Mesenchymal stem cell (in vitro differentiated cells and primary cell): ENCODE measurements around the gene PLAAT3.

ENCODE experiments used
- DNase-seq: peaks from one replicate; pipeline ENCODE4 v3.0.0-alpha.2; 2013
- H2AFZ ChIP-seq: one replicate; pipeline ENCODE4 v1.6.1; 2013; ENCODE audit warnings: low read depth, mild to moderate bottlenecking, control low read depth, inconsistent platforms, low read length, moderate library complexity
- H2AK5ac ChIP-seq: 2 replicates; pipeline ENCODE4 v1.6.1; 2013; ENCODE audit warnings: low read length, moderate library complexity, mild to moderate bottlenecking, inconsistent platforms; ENCODE audit not compliant: severe bottlenecking
- H2BK120ac ChIP-seq: one replicate; pipeline ENCODE4 v1.6.1; 2013; ENCODE audit warnings: low read depth, mild to moderate bottlenecking, inconsistent platforms, low read length, moderate library complexity
- H2BK12ac ChIP-seq, 2 experiments: one replicate each; pipeline ENCODE4 v1.6.1; 2013; ENCODE audit warnings: inconsistent platforms in 2 of 2, low read length in 2 of 2, mild to moderate bottlenecking in 2 of 2, moderate library complexity in 2 of 2, control low read depth in 1 of 2
- H2BK15ac ChIP-seq: one replicate; pipeline ENCODE4 v1.6.1; 2013; ENCODE audit warnings: mild to moderate bottlenecking, low read depth, inconsistent platforms; ENCODE audit not compliant: poor library complexity, severe bottlenecking
- H2BK5ac ChIP-seq: 2 replicates; pipeline ENCODE4 v1.6.1; 2013; ENCODE audit warnings: low read depth, mild to moderate bottlenecking, low read length, control low read depth, inconsistent platforms; ENCODE audit not compliant: poor library complexity, severe bottlenecking
- H3K14ac ChIP-seq, 2 experiments: one replicate each; pipeline ENCODE4 v1.6.1; 2013; ENCODE audit warnings: inconsistent platforms in 2 of 2, low read length in 2 of 2, control low read depth in 1 of 2, mild to moderate bottlenecking in 1 of 2, moderate library complexity in 1 of 2
- H3K18ac ChIP-seq, 2 experiments: one replicate each; pipeline ENCODE4 v1.6.1; 2013; ENCODE audit warnings: inconsistent platforms in 2 of 2, low read length in 2 of 2, control low read depth in 1 of 2, low read depth in 1 of 2, mild to moderate bottlenecking in 1 of 2
- H3K23ac ChIP-seq, 2 experiments: one replicate each; pipeline ENCODE4 v1.6.1; 2013; ENCODE audit warnings: inconsistent platforms in 2 of 2, low read length in 2 of 2, mild to moderate bottlenecking in 2 of 2, moderate library complexity in 2 of 2, control low read depth in 1 of 2
- H3K27ac ChIP-seq: 2 replicates; pipeline ENCODE4 v1.5.1; 2013; ENCODE audit warnings: mild to moderate bottlenecking, moderate library complexity, low read length, control low read depth, inconsistent platforms; ENCODE audit not compliant: poor library complexity, severe bottlenecking
- H3K27me3 ChIP-seq, 2 experiments: 2 replicates each; pipeline versions ENCODE4 v1.6.1 to v1.7.0; 2013; ENCODE audit warnings: low read length in 2 of 2, mild to moderate bottlenecking in 2 of 2, moderate library complexity in 2 of 2, control low read depth in 1 of 2, inconsistent platforms in 1 of 2; ENCODE audit not compliant: control insufficient read depth in 1 of 2, insufficient read depth in 1 of 2
- H3K36me3 ChIP-seq, 2 experiments: 2 replicates each; pipeline versions ENCODE4 v1.6.1 to v1.7.0; 2013; ENCODE audit warnings: low read length in 2 of 2, control low read depth in 1 of 2, inconsistent platforms in 1 of 2, low read depth in 1 of 2, mild to moderate bottlenecking in 1 of 2; ENCODE audit not compliant: insufficient read depth in 2 of 2, control insufficient read depth in 1 of 2
- H3K4ac ChIP-seq, 2 experiments: one replicate each; pipeline ENCODE4 v1.6.1; 2013; ENCODE audit warnings: inconsistent platforms in 2 of 2, low read length in 2 of 2, mild to moderate bottlenecking in 2 of 2, moderate library complexity in 2 of 2, control low read depth in 1 of 2, low read depth in 1 of 2
- H3K4me1 ChIP-seq: 2 replicates; pipeline ENCODE4 v1.6.1; 2013; ENCODE audit warnings: low read depth, low read length, control low read depth; ENCODE audit not compliant: control insufficient read depth, insufficient read depth
- H3K4me2 ChIP-seq: 2 replicates; pipeline ENCODE4 v1.6.1; 2013; ENCODE audit warnings: low read length, mild to moderate bottlenecking, inconsistent platforms; ENCODE audit not compliant: poor library complexity, severe bottlenecking
- H3K4me3 ChIP-seq, 2 experiments: 2 replicates each; pipeline versions ENCODE4 v1.5.1 to v1.7.0; 2013; ENCODE audit warnings: low read length in 2 of 2, mild to moderate bottlenecking in 2 of 2, control low read depth in 1 of 2, low read depth in 1 of 2; ENCODE audit not compliant: insufficient read depth in 1 of 2
- H3K79me1 ChIP-seq: replicated peaks from 2 replicates; pipeline ENCODE4 v1.6.1; 2013; ENCODE audit warnings: mild to moderate bottlenecking, control low read depth, low read length, inconsistent platforms; ENCODE audit not compliant: poor library complexity, severe bottlenecking
- H3K9ac ChIP-seq: 2 replicates; pipeline ENCODE4 v1.7.0; 2013; ENCODE audit warnings: mild to moderate bottlenecking, low read length, moderate library complexity
- H3K9me3 ChIP-seq: 2 replicates; pipeline ENCODE4 v1.7.0; 2013; ENCODE audit warnings: mild to moderate bottlenecking, low read length; ENCODE audit not compliant: control insufficient read depth
- H4K8ac ChIP-seq: one replicate; pipeline ENCODE4 v1.6.1; 2013; ENCODE audit warnings: inconsistent platforms, mild to moderate bottlenecking, low read length, moderate library complexity
- H4K91ac ChIP-seq: one replicate; pipeline ENCODE4 v1.6.1; 2013; ENCODE audit warnings: mild to moderate bottlenecking, low read length, inconsistent platforms
- WGBS: methylation state at CpG from one replicate; pipeline ENCODE4 v1.1.7; 2013; ENCODE audit warnings: mixed read lengths; 5-methylcytosine and 5-hydroxymethylcytosine counted together

PLAAT3 gene

DNA sequence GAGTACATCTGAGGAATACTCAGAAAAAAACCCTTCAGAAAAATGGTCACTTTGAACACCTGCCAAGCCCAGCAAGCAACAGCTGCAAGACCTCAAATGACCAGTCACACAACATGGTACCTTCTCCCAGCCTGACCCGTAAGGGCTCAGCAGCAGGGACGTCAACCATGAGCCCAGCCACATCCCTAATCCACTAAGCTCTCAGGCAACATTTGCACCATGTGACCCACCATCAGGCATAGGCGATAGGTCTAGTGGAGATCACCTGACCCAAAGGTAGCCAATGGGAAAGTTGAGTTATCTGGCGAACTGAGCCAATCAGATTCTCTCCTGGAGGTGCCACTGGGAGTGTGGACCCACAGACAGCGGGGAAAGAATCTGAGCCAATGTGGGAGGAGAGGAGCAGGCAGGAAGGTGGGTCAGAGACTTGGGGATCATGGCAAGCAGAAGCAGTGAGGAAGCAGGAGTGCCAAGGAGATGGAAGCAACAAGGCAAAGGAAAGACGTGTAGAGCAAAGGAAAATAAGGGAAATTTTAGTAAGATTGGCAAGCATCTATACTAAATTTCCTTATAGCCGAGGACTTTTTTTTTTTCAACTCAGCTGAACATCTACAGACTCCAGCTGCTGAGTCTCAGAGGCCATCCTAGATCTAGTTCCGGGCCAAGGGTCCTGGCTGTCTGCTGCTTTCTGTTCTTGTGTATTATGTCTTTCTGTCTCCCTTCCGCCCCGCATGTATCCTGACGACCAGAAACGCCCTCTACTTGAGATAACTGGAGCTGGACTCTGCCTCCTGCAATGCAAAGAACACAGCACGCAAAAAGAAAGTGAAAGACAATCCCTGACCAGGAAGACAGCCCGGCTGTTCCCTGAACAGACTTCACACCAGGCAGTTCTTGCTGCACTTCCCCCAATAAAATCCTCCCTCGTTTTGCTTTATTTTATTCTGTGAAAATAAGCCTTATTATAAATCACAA is 40.1 kb downstream of the PLAAT3 start:
- Histone ChIP-seq H3K4me2 (no peak overlapping the region), H3K14ac (peak overlapping the region in 1 of 2 experiments; percentile 39), H4K8ac (peak overlapping the region; percentile 74), H3K4me1 (no peaks in the 10 kb centered on the region), H2BK120ac (no peak overlapping the region), H4K91ac (no peak overlapping the region), H3K23ac (no peak overlapping the region), H3K79me1 (peaks cover 16% of the 10 kb centered on the region), H3K27ac (no peak overlapping the region), H2AFZ (no peak overlapping the region), H3K4ac (no peak overlapping the region), H2BK15ac (no peak overlapping the region), H3K18ac (no peak overlapping the region), H2BK5ac (no peak overlapping the region), H2BK12ac (no peak overlapping the region), H3K27me3 (no peaks in the 10 kb centered on the region), H2AK5ac (no peak overlapping the region), H3K9ac (peak overlapping the region; percentile 86), H3K9me3 (no peaks in the 10 kb centered on the region), H3K4me3 (peak overlapping the region in 1 of 2 experiments; percentile 68), H3K36me3 (peaks cover 0 to 20% of the 10 kb centered on the region in 2 experiments)
- 69% methylated on average over 14 of the region's 15 CpGs for WGBS
- peak; percentile 82 for DNase-seq

DNA sequence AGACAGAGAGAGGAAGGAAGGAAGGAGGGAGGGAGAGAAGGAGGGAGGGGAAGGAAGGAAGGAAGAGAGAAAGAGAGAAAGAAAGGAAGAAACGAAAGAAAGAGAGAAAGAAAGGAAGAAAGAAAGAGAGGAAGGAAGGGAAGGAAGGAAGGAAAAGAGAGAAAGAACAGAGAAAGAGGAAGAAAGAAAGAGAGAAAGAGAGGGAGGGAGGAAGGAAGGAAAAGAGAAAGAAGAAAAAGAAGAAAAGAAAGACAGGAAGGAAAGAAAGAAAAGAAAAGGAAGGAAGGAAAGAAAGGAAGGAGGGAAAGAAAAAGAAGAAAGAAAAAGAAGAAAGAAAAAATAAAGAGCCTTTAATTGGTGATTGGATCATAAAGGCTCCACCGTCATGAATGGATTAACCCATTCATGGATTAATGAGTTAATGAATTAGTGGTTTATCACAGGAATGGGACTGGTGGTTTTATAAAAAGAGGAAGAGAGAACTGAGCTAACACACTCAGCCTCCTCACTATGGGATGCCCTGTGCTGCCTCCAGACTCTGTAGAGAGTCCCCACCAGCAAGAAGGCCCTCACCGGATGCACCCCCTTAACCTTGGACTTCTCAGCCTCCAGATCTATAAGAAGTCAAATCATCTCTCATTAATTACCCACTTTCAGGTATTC is 42.1 kb downstream of the PLAAT3 start:
- H3K4me2 ChIP-seq = no peak overlapping the region
- peaks cover 0 to 20% of the 10 kb centered on the region in 2 experiments for H3K36me3 ChIP-seq
- H3K9me3 ChIP-seq = no peaks in the 10 kb centered on the region
- no peak overlapping the region for H2BK120ac ChIP-seq
- no peak overlapping the region for H2AFZ ChIP-seq
- no peak overlapping the region for H2BK12ac ChIP-seq
- H4K8ac ChIP-seq = no peak overlapping the region
- no peak overlapping the region for H3K14ac ChIP-seq
- H3K18ac ChIP-seq = no peak overlapping the region
- DNase-seq = no peak
- no peak overlapping the region for H2BK15ac ChIP-seq
- no peak overlapping the region for H3K23ac ChIP-seq
- no peak overlapping the region for H2AK5ac ChIP-seq
- H3K79me1 ChIP-seq = peaks cover 14% of the 10 kb centered on the region
- H3K4ac ChIP-seq = no peak overlapping the region
- H4K91ac ChIP-seq = no peak overlapping the region
- no peaks in the 10 kb centered on the region for H3K4me1 ChIP-seq
- H3K9ac ChIP-seq = no peak overlapping the region
- H3K27ac ChIP-seq = no peak overlapping the region
- no peaks in the 10 kb centered on the region for H3K27me3 ChIP-seq
- H3K4me3 ChIP-seq = no peak overlapping the region
- H2BK5ac ChIP-seq = no peak overlapping the region
- 84% methylated on average over 3 of the region's 3 CpGs for whole genome bisulfite sequencing

DNA sequence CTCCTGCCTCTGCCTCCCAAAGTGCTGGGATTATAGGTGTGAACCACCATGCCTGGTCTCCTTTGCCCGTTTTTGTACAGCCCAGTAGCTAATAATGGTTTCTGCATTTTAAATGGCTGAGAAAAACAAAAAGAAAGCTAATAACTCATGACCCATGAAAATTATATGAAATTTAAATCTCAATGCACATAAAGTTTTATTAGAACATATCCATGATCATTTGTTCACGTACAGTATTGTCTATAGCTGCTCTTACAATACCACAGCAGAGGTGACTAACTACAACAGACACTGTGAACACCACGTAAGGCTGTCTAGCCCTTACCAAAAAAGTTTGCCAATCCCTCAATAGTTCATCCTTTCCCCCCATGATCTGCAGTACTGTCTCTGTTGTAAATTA is 44.7 kb downstream of the PLAAT3 start:
- no peak overlapping the region for H3K4ac ChIP-seq
- H3K9me3 ChIP-seq = no peaks in the 10 kb centered on the region
- H3K27ac ChIP-seq = no peak overlapping the region
- H2BK12ac ChIP-seq = no peak overlapping the region
- 75% methylated on average over 1 of the region's 3 CpGs for WGBS
- H2BK15ac ChIP-seq = no peak overlapping the region
- H3K36me3 ChIP-seq = peaks cover 0 to 11% of the 10 kb centered on the region in 2 experiments
- H3K9ac ChIP-seq = no peak overlapping the region
- H4K8ac ChIP-seq = no peak overlapping the region
- H3K4me1 ChIP-seq = peaks cover 6% of the 10 kb centered on the region
- H3K18ac ChIP-seq = no peak overlapping the region
- no peak overlapping the region for H2AFZ ChIP-seq
- no peak overlapping the region for H3K4me2 ChIP-seq
- DNase-seq = no peak
- no peak overlapping the region for H3K23ac ChIP-seq
- H2BK5ac ChIP-seq = no peak overlapping the region
- no peaks in the 10 kb centered on the region for H3K27me3 ChIP-seq
- no peak overlapping the region for H2BK120ac ChIP-seq
- no peak overlapping the region for H3K4me3 ChIP-seq
- no peak overlapping the region for H2AK5ac ChIP-seq
- no peaks in the 10 kb centered on the region for H3K79me1 ChIP-seq
- H3K14ac ChIP-seq = no peak overlapping the region
- no peak overlapping the region for H4K91ac ChIP-seq
